Ovary (tissue), 3 donors: ENCODE data around the gene SORCS3.

Experiments
- CTCF ChIP-seq, 3 donors: fragments of 450-650 bp in 2 of 3; fragments of 200-600 bp in 1 of 3; IDR thresholded peaks; one replicate each; pipeline versions ENCODE4 v1.5.1 to v1.8.0; 2016 to 2022; ENCODE audit warnings: antibody characterized with exemption in 3 of 3, mild to moderate bottlenecking in 1 of 3
- EP300 ChIP-seq: sonication (generic); formaldehyde crosslinking; IDR thresholded peaks from one replicate; pipeline ENCODE4 v1.6.1; 2017; ENCODE audit warnings: antibody characterized with exemption
- POLR2A ChIP-seq: fragments of 450-650 bp; IDR thresholded peaks from one replicate; pipeline ENCODE4 v1.6.1; 2017; ENCODE audit warnings: antibody characterized with exemption, mild to moderate bottlenecking, moderate library complexity
- donor health status: DM: no; HTN: no; CAD: no.

DNA sequence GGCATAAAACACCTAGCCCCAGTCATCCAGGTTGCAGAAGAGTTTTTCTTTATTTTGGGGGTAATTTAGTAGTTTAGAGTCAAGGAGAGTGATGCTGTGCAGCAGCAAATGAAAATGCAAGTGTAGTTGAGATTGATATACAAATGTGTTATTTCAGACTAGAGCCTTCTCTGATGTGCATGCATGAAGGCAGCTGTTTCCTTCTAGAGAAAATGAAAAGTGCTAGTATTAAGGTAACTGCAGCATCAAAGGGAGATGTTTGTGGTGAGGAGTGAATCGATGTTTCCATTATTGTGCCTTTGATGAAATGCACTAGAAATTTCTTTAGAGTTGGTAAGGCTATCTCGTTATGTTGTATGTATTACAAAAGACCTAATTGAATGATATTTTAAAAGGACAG lies 339.3 kb downstream of the SORCS3 start:
- TF ChIP-seq CTCF (IDR thresholded peaks at IDR 0.05), result no peak
- TF ChIP-seq POLR2A, result no peak
- no peak for TF ChIP-seq EP300
